ENCODE measurements around the gene RBAK. TPM values are rescaled to one million over a fixed set of nuclear protein-coding genes. Genes with fewer than 3 reads are reported as not detected.
A peak's percentile ranks its signal among the peaks of the same experiment; 100 is the strongest.
"Not testable (repeated sequence)": the region's sequence is repeated elsewhere in the genome, so short reads cannot be mapped to it uniquely, and the experiment has no call there.

The RBAK gene
- total RNA-seq, result 10 to 100 TPM; 14.2 to 15.7 TPM

DNA sequence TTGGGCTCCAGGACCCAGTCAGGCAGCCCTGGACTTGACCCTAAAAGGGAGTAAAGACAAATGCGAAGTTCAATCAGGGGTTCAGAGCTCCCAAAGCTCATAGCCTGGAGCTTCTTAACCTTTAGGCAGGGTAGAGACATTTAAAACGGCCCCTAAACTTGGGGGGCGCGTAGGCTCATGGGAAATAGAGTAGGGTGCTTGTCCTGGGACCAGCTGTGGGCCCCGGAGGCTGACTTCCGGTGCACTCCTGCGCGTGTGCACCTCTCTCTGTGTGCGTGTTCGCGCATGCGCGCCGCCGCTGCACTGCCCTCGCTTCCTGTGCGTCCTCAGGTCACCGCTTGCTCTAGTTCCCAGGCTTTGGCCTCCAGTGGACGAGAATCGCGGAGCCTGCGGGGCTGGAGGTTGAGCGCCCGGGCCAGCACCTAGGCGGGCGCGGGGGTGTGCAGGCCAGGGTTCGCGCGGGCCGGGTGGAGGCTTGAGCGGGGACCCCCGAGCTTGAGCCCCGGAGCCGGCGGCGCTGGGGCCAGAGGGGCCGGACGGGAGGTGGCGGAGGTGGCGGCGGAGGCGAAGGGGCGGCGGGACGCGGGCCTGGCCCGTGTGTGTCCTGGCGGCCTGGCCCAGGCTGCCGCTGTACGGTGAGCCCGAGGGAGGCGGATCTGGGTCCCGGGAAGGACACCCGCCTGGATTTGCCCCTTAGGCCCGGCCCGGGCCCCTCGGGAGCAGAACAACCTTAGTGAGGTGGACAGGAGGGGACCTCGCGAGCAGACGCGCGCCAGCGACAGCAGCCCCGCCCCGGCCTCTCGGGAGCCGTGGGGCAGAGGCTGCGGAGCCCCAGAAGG lies at the start of gene RBAK:
TSS of gene RBAK (plus strand) at position 303 of the 839 bp plus-strand sequence. CDS start 2,217 bp downstream, outside the sequence.
- ATAC-seq, result peak; percentile 100

DNA sequence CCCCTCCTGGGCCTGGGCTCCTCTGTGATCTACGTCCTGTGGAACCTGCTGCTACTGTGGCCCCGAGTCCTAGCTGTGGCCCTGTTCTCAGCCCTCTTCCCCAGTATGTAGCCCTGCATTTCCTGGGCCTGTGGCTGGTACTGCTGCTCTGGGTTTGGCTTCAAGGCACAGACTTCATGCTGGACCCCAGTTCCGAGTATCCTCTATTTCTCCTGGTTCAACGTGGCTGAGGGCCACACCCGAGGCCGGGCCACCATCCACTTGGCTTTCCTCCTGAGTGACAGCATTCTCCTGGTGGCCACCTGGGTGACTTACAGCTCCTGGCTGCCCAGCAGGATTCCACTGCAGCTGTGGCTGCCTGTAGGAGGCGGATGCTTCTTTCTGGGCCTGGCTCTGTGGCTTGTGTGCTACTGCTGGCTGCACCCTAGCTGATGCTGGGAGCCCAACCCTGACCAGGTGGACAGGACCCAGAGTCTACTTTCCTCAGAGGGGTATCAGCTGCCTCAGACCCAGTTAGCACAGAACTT lies 48.9 kb upstream of the RBAK start:
- no peak overlapping the region for H3K27ac Mint-ChIP-seq
- no peak for ATAC-seq

More for the DNA sequence above, at the start of gene RBAK:
- Mint-ChIP-seq H3K36me3 (peaks cover 25% of the 10 kb centered on the region), H3K4me3 (peak within 1 kb of the TSS; percentile 94), H3K27ac (peak within 1 kb of the TSS; percentile 83 to 97), H3K4me1 (ENCODE audit: low read depth in 2 of 2) (peaks cover 15 to 29% of the 10 kb centered on the region in 2 donors), H3K9me3 (no peaks in the 10 kb centered on the region), H3K27me3 (no peaks in the 10 kb centered on the region)
- DNase-seq (ENCODE audit: low spot score), result peak; percentile 96

DNA sequence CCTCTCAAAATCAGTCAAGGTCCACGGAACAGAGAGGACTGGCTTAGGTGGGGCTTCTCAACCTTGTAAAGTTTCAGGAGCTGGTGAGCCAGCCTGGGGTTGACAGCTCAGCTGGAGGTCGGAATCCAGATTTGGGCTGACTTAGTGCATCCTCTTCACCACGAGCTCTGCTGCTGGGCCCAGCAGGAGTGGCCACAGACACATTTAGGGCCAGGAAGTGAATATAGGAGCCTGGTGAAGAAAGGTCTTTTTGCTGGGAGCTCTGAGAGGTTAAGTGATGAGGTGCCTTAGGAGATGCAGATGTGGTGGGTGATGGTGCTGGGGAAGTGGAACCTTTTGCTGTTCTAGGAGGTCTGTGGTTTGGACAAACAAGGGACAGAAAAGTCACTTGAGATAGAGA lies 47.4 kb upstream of the RBAK start:
- Mint-ChIP-seq H3K27me3 (no peaks in the 10 kb centered on the region), H3K4me3 (no peak overlapping the region), H3K4me1 (ENCODE audit: low read depth in 2 of 2) (peaks cover 6 to 8% of the 10 kb centered on the region in 2 donors), H3K9me3 (no peaks in the 10 kb centered on the region), H3K36me3 (peaks cover 8% of the 10 kb centered on the region), H3K27ac (no peak overlapping the region)
- no peak for ATAC-seq
- no peak for DNase-seq (ENCODE audit: low spot score)

More for the DNA sequence above, 48.9 kb upstream of the RBAK start:
- no peak overlapping the region for H3K4me3 Mint-ChIP-seq
- no peak for DNase-seq (ENCODE audit: low spot score)
- peaks cover 8% of the 10 kb centered on the region for H3K36me3 Mint-ChIP-seq
- H3K9me3 Mint-ChIP-seq, result no peaks in the 10 kb centered on the region
- no peaks in the 10 kb centered on the region for H3K27me3 Mint-ChIP-seq
- peaks cover 6 to 8% of the 10 kb centered on the region in 2 donors for H3K4me1 Mint-ChIP-seq (ENCODE audit: low read depth in 2 of 2)

DNA sequence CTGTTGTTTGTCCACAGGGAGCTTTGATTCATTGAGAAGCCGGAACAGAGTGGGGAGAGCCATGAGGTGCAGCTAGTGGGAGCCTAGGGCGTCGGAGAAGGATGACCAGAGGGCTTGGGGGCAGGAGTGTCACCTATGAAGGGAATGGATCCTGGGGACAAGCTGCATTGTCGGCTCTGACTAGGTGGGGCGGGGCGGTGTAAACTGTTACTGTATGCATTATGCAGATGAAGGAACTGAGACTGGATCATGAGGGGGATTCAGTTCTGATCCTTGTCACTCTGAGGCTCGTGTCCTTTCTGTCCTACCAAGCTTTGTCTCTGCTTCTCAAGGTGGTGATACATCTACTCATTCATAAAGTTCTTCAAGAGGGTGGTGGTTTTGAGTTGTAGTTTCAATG lies 46.8 kb upstream of the RBAK start:
- H3K4me3 Mint-ChIP-seq, result no peak overlapping the region
- DNase-seq (ENCODE audit: low spot score) (no peak), ATAC-seq (no peak)
- peaks cover 6 to 8% of the 10 kb centered on the region in 2 donors for H3K4me1 Mint-ChIP-seq (ENCODE audit: low read depth in 2 of 2)
- peak overlapping the region in 1 of 2 donors; percentile 34 for H3K27ac Mint-ChIP-seq
- H3K36me3 Mint-ChIP-seq, result peaks cover 8% of the 10 kb centered on the region
- H3K27me3 Mint-ChIP-seq, result no peaks in the 10 kb centered on the region
- H3K9me3 Mint-ChIP-seq, result no peaks in the 10 kb centered on the region

DNA sequence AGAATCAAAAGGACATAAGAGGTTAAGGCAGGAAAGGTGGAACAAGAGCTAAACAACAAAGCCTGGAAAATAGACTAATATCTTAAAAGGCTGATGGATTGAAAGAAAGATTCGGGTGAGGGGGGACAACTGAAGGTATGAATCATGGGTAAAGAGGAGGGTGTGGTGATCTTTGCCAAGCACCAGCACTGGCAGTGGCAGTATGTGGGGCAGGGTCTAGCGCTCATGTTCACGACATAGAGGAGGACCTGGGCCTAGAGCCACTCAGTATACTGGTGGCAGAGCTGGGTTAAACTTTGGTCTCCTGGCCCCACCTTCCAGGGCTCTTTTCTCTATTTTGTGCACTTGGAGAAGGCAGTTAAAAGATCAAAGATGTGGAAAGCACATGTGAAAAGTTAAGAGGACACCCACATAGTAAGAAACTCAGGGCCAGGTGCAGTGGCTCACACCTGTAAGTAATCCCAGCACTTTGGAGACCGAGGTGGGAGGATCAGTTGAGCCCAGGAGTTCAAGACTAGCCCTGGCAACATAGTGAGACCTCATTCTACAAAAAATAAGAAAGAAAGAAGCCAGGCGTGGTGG lies 46.2 kb upstream of the RBAK start:
- DNase-seq (ENCODE audit: low spot score), result no peak
- peaks cover 6 to 8% of the 10 kb centered on the region in 2 donors for H3K4me1 Mint-ChIP-seq (ENCODE audit: low read depth in 2 of 2)
- H3K27ac Mint-ChIP-seq, result peak overlapping the region in 1 of 2 donors; percentile 34
- no peak overlapping the region for H3K4me3 Mint-ChIP-seq
- H3K27me3 Mint-ChIP-seq, result no peaks in the 10 kb centered on the region
- no peaks in the 10 kb centered on the region for H3K9me3 Mint-ChIP-seq
- ATAC-seq, result no peak
- peaks cover 8% of the 10 kb centered on the region for H3K36me3 Mint-ChIP-seq

DNA sequence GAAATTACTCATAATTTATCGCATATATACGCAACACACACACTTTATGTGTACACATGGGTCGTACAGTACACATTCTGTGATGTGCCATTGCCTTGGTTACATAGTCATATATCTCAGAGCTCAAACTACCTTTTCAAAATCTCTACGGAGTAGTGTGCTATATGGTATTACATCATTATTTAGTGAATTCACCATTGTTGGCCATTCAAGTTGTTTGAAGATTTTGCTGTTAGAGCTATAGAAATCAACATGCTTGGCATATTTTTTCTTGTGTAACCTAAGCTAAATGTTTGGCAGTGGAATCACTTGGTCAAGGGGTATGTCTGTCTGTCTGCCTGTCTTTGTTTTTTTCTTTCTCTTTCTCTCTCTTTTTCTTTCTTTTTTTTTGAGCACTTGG lies 44.7 kb upstream of the RBAK start:
- no peak for ATAC-seq
- H3K9me3 Mint-ChIP-seq, result no peaks in the 10 kb centered on the region
- H3K27ac Mint-ChIP-seq, result no peak overlapping the region
- H3K27me3 Mint-ChIP-seq, result no peaks in the 10 kb centered on the region
- H3K4me3 Mint-ChIP-seq, result no peak overlapping the region
- peaks cover 6 to 8% of the 10 kb centered on the region in 2 donors for H3K4me1 Mint-ChIP-seq (ENCODE audit: low read depth in 2 of 2)
- H3K36me3 Mint-ChIP-seq, result peaks cover 4% of the 10 kb centered on the region
- no peak for DNase-seq (ENCODE audit: low spot score)

DNA sequence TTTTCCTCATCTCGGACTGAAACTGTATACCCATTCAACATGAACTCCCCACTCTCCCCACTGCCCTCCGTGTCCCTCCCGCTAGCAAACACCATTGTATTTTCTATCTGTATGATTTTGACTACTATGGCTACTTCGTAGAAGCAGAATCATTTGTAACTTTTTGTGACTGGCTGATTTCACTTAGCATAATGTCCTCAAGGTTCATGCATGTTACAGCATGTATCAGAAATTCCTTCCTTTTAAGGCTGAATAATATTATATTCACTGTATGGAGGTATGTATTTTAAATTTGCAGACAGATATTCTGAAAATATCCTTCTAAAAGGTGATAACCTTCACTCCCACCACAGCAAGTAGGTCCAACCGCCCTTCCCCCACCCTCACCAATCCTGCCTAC lies 43.7 kb upstream of the RBAK start:
- ATAC-seq, result no peak
- Mint-ChIP-seq H3K27ac (no peak overlapping the region), H3K27me3 (no peaks in the 10 kb centered on the region), H3K9me3 (no peaks in the 10 kb centered on the region), H3K4me1 (ENCODE audit: low read depth in 2 of 2) (peaks cover 6 to 8% of the 10 kb centered on the region in 2 donors), H3K4me3 (no peak overlapping the region), H3K36me3 (peaks cover 4% of the 10 kb centered on the region)
- no peak for DNase-seq (ENCODE audit: low spot score)

DNA sequence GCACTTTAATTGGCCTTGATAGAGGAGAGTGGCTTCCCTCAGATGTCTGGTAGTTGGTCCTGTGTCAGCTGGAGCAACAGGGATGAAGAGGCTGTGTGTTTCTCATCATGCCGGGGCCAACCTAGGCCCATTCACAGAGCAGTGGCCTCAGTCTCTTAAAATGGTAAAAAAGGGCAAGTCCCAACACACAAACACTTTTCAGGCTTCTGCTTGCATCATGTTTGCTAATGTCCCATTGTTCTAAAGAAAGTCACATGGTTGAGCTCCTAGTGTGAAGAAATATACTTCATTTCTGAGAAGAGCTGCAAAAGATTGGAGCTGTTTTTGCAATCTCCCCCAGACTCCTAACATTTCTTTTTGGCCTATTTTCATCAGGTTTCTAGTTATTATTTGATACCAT lies 40.6 kb upstream of the RBAK start:
- peaks cover 0 to 2% of the 10 kb centered on the region in 2 donors for H3K4me1 Mint-ChIP-seq (ENCODE audit: low read depth in 2 of 2)
- no peak overlapping the region for H3K27ac Mint-ChIP-seq
- no peaks in the 10 kb centered on the region for H3K9me3 Mint-ChIP-seq
- no peaks in the 10 kb centered on the region for H3K27me3 Mint-ChIP-seq
- DNase-seq (ENCODE audit: low spot score) (no peak), ATAC-seq (no peak)
- H3K36me3 Mint-ChIP-seq, result peaks cover 13% of the 10 kb centered on the region
- H3K4me3 Mint-ChIP-seq, result no peak overlapping the region

DNA sequence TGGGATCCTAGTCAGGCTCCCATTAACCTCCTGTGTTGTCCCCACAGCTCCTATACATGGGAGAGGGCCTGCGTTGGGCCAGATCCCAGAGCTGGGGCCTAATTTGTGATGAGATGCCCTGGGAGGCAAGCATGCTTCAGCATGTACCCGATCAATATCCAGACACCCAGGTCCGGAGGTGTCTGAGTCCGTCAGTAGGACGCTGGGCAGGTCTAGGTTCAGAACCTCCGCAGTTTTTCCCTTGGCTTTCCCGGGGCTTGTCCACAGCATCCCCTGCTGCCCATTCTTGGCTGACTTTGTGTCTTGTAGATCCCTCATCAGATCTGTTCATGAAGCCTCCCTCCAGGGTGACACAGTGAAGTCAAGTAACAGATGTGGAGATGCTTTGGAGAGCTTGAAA lies 32.7 kb upstream of the RBAK start:
- H3K36me3 Mint-ChIP-seq, result peaks cover 26% of the 10 kb centered on the region
- ATAC-seq, result no peak
- DNase-seq (ENCODE audit: low spot score), result no peak
- H3K27ac Mint-ChIP-seq, result no peak overlapping the region
- H3K4me1 Mint-ChIP-seq (ENCODE audit: low read depth in 2 of 2), result peaks cover 0 to 4% of the 10 kb centered on the region in 2 donors
- H3K27me3 Mint-ChIP-seq, result no peaks in the 10 kb centered on the region
- no peaks in the 10 kb centered on the region for H3K9me3 Mint-ChIP-seq
- H3K4me3 Mint-ChIP-seq, result no peak overlapping the region

DNA sequence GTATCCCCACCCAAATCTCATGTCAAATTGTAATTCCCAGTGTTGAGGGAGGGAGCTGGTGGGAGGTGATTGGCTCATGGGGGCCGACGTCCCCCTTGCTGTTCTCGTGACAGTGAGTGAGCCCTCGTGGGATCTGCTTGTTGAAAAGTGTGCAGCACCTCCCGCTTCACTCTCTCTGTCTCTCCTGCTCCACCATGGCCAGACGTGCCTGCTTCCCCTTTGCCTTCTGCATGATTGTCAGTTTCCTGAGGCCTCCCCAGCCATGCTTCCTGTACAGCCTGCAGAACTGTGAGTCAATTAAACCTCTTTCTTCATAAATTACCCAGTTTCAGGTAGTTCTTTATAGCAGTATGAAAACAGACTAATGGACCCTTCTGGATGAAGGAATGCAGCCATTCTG lies 29.7 kb upstream of the RBAK start:
- not testable (repeated sequence) for H3K27me3 Mint-ChIP-seq; ATAC-seq; H3K9me3 Mint-ChIP-seq; H3K4me1 Mint-ChIP-seq (ENCODE audit: low read depth in 2 of 2); H3K4me3 Mint-ChIP-seq; H3K27ac Mint-ChIP-seq; DNase-seq (ENCODE audit: low spot score)
- peaks cover 11% of the 10 kb centered on the region for H3K36me3 Mint-ChIP-seq

DNA sequence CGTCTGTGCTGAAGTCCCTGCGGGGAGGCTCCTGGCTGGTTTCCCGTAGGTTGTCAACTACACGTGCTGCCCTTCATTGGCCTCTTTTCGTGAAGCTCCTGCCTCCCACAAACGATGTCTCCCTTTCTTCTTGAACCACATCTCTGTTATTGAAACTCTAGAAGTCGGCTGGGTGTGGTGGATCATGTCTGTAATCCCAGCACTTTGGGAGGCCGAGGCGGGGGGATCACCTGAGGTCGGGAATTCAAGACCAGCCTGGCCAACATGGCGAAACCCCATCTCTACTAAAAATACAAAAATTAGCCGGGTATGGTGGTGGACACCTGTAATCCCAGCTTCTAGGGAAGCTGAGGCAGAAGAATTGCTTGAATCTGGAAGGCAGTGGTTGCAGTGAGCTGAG lies 28.0 kb upstream of the RBAK start:
- not testable (repeated sequence) for ATAC-seq; H3K36me3 Mint-ChIP-seq; H3K4me1 Mint-ChIP-seq (ENCODE audit: low read depth in 2 of 2); H3K4me3 Mint-ChIP-seq; H3K9me3 Mint-ChIP-seq; DNase-seq (ENCODE audit: low spot score); H3K27me3 Mint-ChIP-seq; H3K27ac Mint-ChIP-seq

DNA sequence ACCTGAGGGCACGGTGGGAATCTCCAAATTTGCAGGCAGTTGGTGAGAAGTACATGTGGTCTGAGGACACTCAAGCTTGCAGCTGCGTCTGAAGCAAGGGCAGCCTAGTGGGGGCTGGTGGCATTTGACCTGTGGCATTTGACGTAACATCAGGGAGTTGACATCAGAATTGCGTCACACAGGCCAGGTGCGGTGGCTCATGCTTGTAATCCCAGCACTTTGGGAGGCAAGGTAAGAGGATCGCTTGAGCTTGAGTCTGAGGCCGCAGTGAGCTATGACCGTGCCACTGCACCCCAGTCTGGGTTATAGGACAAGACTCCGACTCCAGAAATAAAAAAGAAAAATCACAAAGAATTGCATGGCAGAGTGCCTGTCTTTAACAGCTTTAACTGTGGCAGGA lies 25.6 kb upstream of the RBAK start:
- Mint-ChIP-seq H3K27ac (no peak overlapping the region), H3K9me3 (no peaks in the 10 kb centered on the region), H3K4me1 (ENCODE audit: low read depth in 2 of 2) (no peaks in the 10 kb centered on the region), H3K4me3 (no peak overlapping the region), H3K36me3 (peaks cover 5% of the 10 kb centered on the region), H3K27me3 (no peaks in the 10 kb centered on the region)
- ATAC-seq, result no peak
- no peak for DNase-seq (ENCODE audit: low spot score)

DNA sequence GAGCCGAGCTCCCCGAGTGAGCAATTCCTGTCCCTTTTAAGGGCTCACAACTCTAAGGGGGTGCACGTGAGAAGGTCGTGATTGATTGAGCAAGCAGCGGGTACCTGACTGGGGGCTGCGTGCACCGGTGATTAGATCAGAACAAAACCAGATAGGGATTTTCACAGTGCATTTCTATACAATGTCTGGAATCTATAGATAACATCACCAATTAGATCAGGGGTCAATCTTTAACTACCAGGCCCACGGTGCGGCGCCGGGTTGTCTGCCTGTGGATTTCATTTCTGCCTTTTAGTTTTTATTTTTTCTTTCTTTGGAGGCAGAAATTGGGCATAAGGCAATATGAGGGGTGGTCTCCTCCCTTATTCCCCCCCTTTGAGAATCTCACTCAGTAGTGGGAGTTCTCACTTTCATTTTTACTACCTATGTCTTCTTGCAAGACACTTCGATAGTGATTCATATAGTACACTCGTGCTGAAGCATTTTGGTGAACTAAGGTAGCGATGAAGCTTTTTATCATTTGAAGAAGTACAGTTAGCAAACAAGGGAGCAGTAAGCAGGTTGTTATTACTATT lies 24.6 kb upstream of the RBAK start:
- H3K27me3 Mint-ChIP-seq; H3K9me3 Mint-ChIP-seq; H3K4me3 Mint-ChIP-seq; DNase-seq (ENCODE audit: low spot score); H3K36me3 Mint-ChIP-seq; ATAC-seq; H3K27ac Mint-ChIP-seq; H3K4me1 Mint-ChIP-seq (ENCODE audit: low read depth in 2 of 2): not testable (repeated sequence)

DNA sequence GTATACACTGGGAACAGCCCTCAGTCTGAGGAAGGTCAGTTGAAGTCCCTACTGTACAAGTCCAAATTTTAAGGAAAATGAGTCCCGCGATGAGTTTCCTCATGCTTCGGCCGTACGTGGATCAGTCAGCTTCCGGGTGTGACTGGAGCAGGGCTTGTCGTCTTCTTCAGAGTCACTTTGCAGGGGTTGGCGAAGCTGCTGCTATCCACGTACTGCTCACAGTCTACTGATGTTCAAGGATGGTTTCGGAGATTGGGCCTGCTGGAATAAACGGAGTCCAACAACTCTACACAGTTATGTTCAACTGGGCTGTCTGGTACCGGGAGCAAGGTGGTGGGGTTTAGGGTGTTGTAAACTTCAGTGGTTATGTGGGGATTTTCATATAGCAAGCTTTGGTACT lies 22.0 kb upstream of the RBAK start:
- H3K27me3 Mint-ChIP-seq; DNase-seq (ENCODE audit: low spot score); H3K4me3 Mint-ChIP-seq; H3K9me3 Mint-ChIP-seq; H3K27ac Mint-ChIP-seq; H3K4me1 Mint-ChIP-seq (ENCODE audit: low read depth in 2 of 2); ATAC-seq: not testable (repeated sequence)
- H3K36me3 Mint-ChIP-seq, result peaks cover 17% of the 10 kb centered on the region

Measured in natural killer cell treated with Interleukin-12 subunit alpha and Interleukin-12 subunit beta and Interleukin-15 and Interleukin-18, amount 100 ng/mL, for 72 hours (primary cell).